ENCODE results near the gene UPK3A.

Gene UPK3A

GRCh38 chr22:45262931-45263462, 21.8 kb upstream of the UPK3A start:
- no peak for TF ChIP-seq POLR2AphosphoS5 (IDR thresholded peaks at IDR 0.05; ENCODE audit: borderline replicate concordance, low read depth, low read length)
- no peak for TF ChIP-seq FOXP2 (optimal IDR thresholded peaks at IDR 0.05; ENCODE audit: control extremely low read depth, extremely low read length, insufficient read depth)
- no peak for TF ChIP-seq EZH2 (IDR thresholded peaks at IDR 0.05)
- DNase-seq (ENCODE audit: low read depth, low spot score), result no peak
- Histone ChIP-seq H3K9ac (ENCODE audit: insufficient read length) (no peak overlapping the region), H3K36me3 (ENCODE audit: insufficient read depth, low read length) (no peaks in the 10 kb centered on the region), H3K27ac (no peak overlapping the region), H3K9me3 (ENCODE audit: low read depth, low read length) (no peaks in the 10 kb centered on the region), H3K4me3 (no peak overlapping the region)

- no peaks in the 10 kb centered on the region for H3K9me3 ChIP-seq (ENCODE audit: low read depth, low read length)
- no peak overlapping the region for H3K4me3 ChIP-seq
- no peaks in the 10 kb centered on the region for H3K36me3 ChIP-seq (ENCODE audit: insufficient read depth, low read length)
- TF ChIP-seq EZH2 (IDR thresholded peaks at IDR 0.05) (no peak), POLR2AphosphoS5 (IDR thresholded peaks at IDR 0.05; ENCODE audit: borderline replicate concordance, low read depth, low read length) (no peak)
- no peak overlapping the region for H3K27ac ChIP-seq
- no peak overlapping the region for H3K9ac ChIP-seq (ENCODE audit: insufficient read length)
- DNase-seq (ENCODE audit: low read depth, low spot score), result no peak
Observed at GRCh38 chr22:45263463-45264269, 21.1 kb upstream of the UPK3A start.

GRCh38 chr22:45265535-45265934, 19.2 kb upstream of the UPK3A start:
- Histone ChIP-seq H3K9me3 (ENCODE audit: low read depth, low read length) (no peaks in the 10 kb centered on the region), H3K4me3 (no peak overlapping the region), H3K36me3 (ENCODE audit: insufficient read depth, low read length) (no peaks in the 10 kb centered on the region), H3K9ac (ENCODE audit: insufficient read length) (no peak overlapping the region), H3K27ac (no peak overlapping the region)
- TF ChIP-seq EZH2 (IDR thresholded peaks at IDR 0.05), result no peak
- DNase-seq (ENCODE audit: low read depth, low spot score), result no peak

- no peak for DNase-seq (ENCODE audit: low read depth, low spot score)
- no peak for TF ChIP-seq EZH2 (IDR thresholded peaks at IDR 0.05)
- no peak for TF ChIP-seq POLR2AphosphoS5 (IDR thresholded peaks at IDR 0.05; ENCODE audit: borderline replicate concordance, low read depth, low read length)
- no peak for TF ChIP-seq FOXP2 (optimal IDR thresholded peaks at IDR 0.05; ENCODE audit: control extremely low read depth, extremely low read length, insufficient read depth)
- Histone ChIP-seq H3K9ac (ENCODE audit: insufficient read length) (no peak overlapping the region), H3K9me3 (ENCODE audit: low read depth, low read length) (no peaks in the 10 kb centered on the region), H3K36me3 (ENCODE audit: insufficient read depth, low read length) (no peaks in the 10 kb centered on the region), H3K4me3 (peak overlapping the region; percentile 79), H3K27ac (no peak overlapping the region)
Observed at GRCh38 chr22:45268167-45268957, 16.4 kb upstream of the UPK3A start.

GRCh38 chr22:45268958-45269844, 15.5 kb upstream of the UPK3A start:
- Histone ChIP-seq H3K36me3 (ENCODE audit: insufficient read depth, low read length) (no peaks in the 10 kb centered on the region), H3K9me3 (ENCODE audit: low read depth, low read length) (no peaks in the 10 kb centered on the region), H3K9ac (ENCODE audit: insufficient read length) (no peak overlapping the region), H3K27ac (no peak overlapping the region), H3K4me3 (peak overlapping the region; percentile 79)
- TF ChIP-seq POLR2AphosphoS5 (IDR thresholded peaks at IDR 0.05; ENCODE audit: borderline replicate concordance, low read depth, low read length) (no peak), EZH2 (IDR thresholded peaks at IDR 0.05) (no peak), FOXP2 (optimal IDR thresholded peaks at IDR 0.05; ENCODE audit: control extremely low read depth, extremely low read length, insufficient read depth) (no peak)
- DNase-seq (ENCODE audit: low read depth, low spot score), result no peak

GRCh38 chr22:45270095-45271020, 14.4 kb upstream of the UPK3A start:
- Histone ChIP-seq H3K4me3 (no peak overlapping the region), H3K36me3 (ENCODE audit: insufficient read depth, low read length) (no peaks in the 10 kb centered on the region), H3K27ac (no peak overlapping the region), H3K9me3 (ENCODE audit: low read depth, low read length) (no peaks in the 10 kb centered on the region), H3K9ac (ENCODE audit: insufficient read length) (no peak overlapping the region)
- no peak for TF ChIP-seq EZH2 (IDR thresholded peaks at IDR 0.05)
- no peak for TF ChIP-seq FOXP2 (optimal IDR thresholded peaks at IDR 0.05; ENCODE audit: control extremely low read depth, extremely low read length, insufficient read depth)
- TF ChIP-seq POLR2AphosphoS5 (IDR thresholded peaks at IDR 0.05; ENCODE audit: borderline replicate concordance, low read depth, low read length), result no peak
- no peak for DNase-seq (ENCODE audit: low read depth, low spot score)

- Histone ChIP-seq H3K36me3 (ENCODE audit: insufficient read depth, low read length) (no peaks in the 10 kb centered on the region), H3K9ac (ENCODE audit: insufficient read length) (no peak overlapping the region), H3K9me3 (ENCODE audit: low read depth, low read length) (no peaks in the 10 kb centered on the region), H3K4me3 (no peak overlapping the region), H3K27ac (no peak overlapping the region)
- TF ChIP-seq EZH2 (IDR thresholded peaks at IDR 0.05), result no peak
- TF ChIP-seq FOXP2 (optimal IDR thresholded peaks at IDR 0.05; ENCODE audit: control extremely low read depth, extremely low read length, insufficient read depth), result no peak
- TF ChIP-seq POLR2AphosphoS5 (IDR thresholded peaks at IDR 0.05; ENCODE audit: borderline replicate concordance, low read depth, low read length), result no peak
- no peak for DNase-seq (ENCODE audit: low read depth, low spot score)
Observed at GRCh38 chr22:45271667-45272201, 13.0 kb upstream of the UPK3A start.
